H1 (cell line): ENCODE results near the gene TCF7L1. TPM values are rescaled to one million over a fixed set of nuclear protein-coding genes. Genes with fewer than 3 reads are reported as not detected.

Source experiments
- E2F6 ChIP-seq: IDR thresholded peaks from 2 replicates; pipeline ENCODE4 v1.6.1; 2012; ENCODE audit warnings: inconsistent platforms
- TAF1 ChIP-seq: IDR thresholded peaks from 2 replicates; pipeline ENCODE4 v1.6.1; 2011; ENCODE audit warnings: mild to moderate bottlenecking, low read depth, low read length
- polyA plus RNA-seq, 7 experiments: library from polyadenylated mRNA; depleted of rRNA in 3 of 7; stranded (reverse) in 5 of 7; unstranded in 2 of 7; fragments of >200 nt in 5 of 7; fragments of 200-250 nt in 2 of 7; gene quantifications; 1 replicate in 5 of 7; 2 replicates in 1 of 7; 4 replicates in 1 of 7; pipeline versions ENCODE4 v1.2.1 to v1.2.3, GENCODE V29; 2011 to 2013; ENCODE audit warnings: missing spikeins in 2 of 7, mixed read lengths in 2 of 7
- total RNA-seq: library from RNA; stranded (reverse); fragmentation: NEBNext Ultra II Directional; extraction: Animal tissue kit (Norgen Biotek cat#: 25700); gene quantifications from 2 replicates; pipeline ENCODE4 v1.2.1, GENCODE V29; 2021

Gene TCF7L1
- total and polyA plus RNA-seq, 2 of the 8 experiments (the other 6 are each of a cell fraction or from before 2014, with no cell fraction given): 27.5 to 108 TPM

GRCh38 chr2:85171916-85172315, 38.7 kb downstream of the TCF7L1 start (continued):
- TF ChIP-seq TAF1 (no peak), E2F6 (no peak)
